GM12878 (cell line): ENCODE measurements around the gene ETV7. TPM values are rescaled to one million over a fixed set of nuclear protein-coding genes. Genes with fewer than 3 reads are reported as not detected.

Experiments
- ATAC-seq: fragments of 200-7000 bp; cut with Tn5 transposase; 3 replicates; pipeline ENCODE4 v1.9.1; 2020; ENCODE audit warnings: mild to moderate bottlenecking, moderate library complexity
- BruUV-seq: library from RNA; stranded (reverse); fragments of 400-500 nt; replicated peaks from 2 replicates; lab custom pipeline; 2021; lab: Mats Ljungman, UMichigan
- CTCF ChIA-PET: fragments of 300-600 bp; sonication (Branson Sonifier 250); formaldehyde crosslinking; extraction: SDS; loops from one replicate; lab custom pipeline; 2021; ENCODE audit warnings: inconsistent platforms; lab: Yijun Ruan, JAX
- POLR2A ChIA-PET: fragments of 350-600 bp; formaldehyde crosslinking; extraction: SDS; loops from one replicate; lab custom pipeline; 2021; ENCODE audit warnings: inconsistent platforms; lab: Charles Lee
- RAD21 ChIA-PET: fragments of 300-600 bp; sonication (Branson Sonifier 250); formaldehyde crosslinking; loops from one replicate; lab custom pipeline; 2023; ENCODE audit warnings: antibody characterized with exemption; ENCODE audit not compliant: unreplicated experiment; lab: Charles Lee
- SMC1A ChIA-PET: fragments of 300-600 bp; sonication (Branson Sonifier 250); formaldehyde crosslinking; loops from one replicate; lab custom pipeline; 2023; ENCODE audit not compliant: unreplicated experiment, uncharacterized antibody; lab: Charles Lee
- DNase-seq: peaks from one replicate; pipeline ENCODE4 v3.0.0-alpha.2; 2011; ENCODE audit warnings: low read depth, low spot score
- FAIRE-seq: peaks from 3 replicates; lab custom pipeline; 2011; peaks lifted over from hg19 to GRCh38; lab: Jason Lieb, UNC
- H2AFZ ChIP-seq: 2 replicates; pipeline ENCODE4 v1.6.0; 2011; ENCODE audit warnings: low read depth, low read length, control low read depth; ENCODE audit not compliant: control insufficient read depth
- H3K27ac ChIP-seq: 2 replicates; pipeline ENCODE4 v1.5.1; 2011; ENCODE audit warnings: control low read depth; ENCODE audit not compliant: control insufficient read depth, insufficient read depth
- H3K27me3 ChIP-seq, 2 experiments: replicated peaks in 1 of 2; 2 replicates each; pipeline versions ENCODE4 v1.6.0 to v1.6.1; 2011; ENCODE audit warnings: low read length in 1 of 2; ENCODE audit not compliant: control insufficient read depth in 2 of 2, insufficient read depth in 2 of 2
- H3K36me3 ChIP-seq, 2 experiments: 2 replicates each; pipeline ENCODE4 v1.5.1; 2011; ENCODE audit warnings: low read length in 1 of 2; ENCODE audit not compliant: control insufficient read depth in 2 of 2, insufficient read depth in 2 of 2
- H3K4me1 ChIP-seq: 2 replicates; pipeline ENCODE4 v1.6.1; 2011; ENCODE audit warnings: mild to moderate bottlenecking, low read length, moderate library complexity, mixed read lengths; ENCODE audit not compliant: control insufficient read depth, insufficient read depth
- H3K4me2 ChIP-seq: 2 replicates; pipeline ENCODE4 v1.6.0; 2011; ENCODE audit warnings: control low read depth; ENCODE audit not compliant: control insufficient read depth, insufficient read depth
- H3K4me3 ChIP-seq: fragments of 200-600 bp; sonication (generic); 2 replicates; pipeline ENCODE4 v1.5.1; 2016
- H3K79me2 ChIP-seq: 2 replicates; pipeline ENCODE4 v1.6.0; 2011; ENCODE audit warnings: low read length; ENCODE audit not compliant: control insufficient read depth, insufficient read depth
- H3K9ac ChIP-seq: 2 replicates; pipeline ENCODE4 v1.8.0; 2011; ENCODE audit warnings: low read length, control low read depth, mixed read lengths; ENCODE audit not compliant: control insufficient read depth, insufficient read depth
- H3K9me3 ChIP-seq: replicated peaks from 3 replicates; pipeline ENCODE4 v1.5.1; 2011; ENCODE audit warnings: mild to moderate bottlenecking, low read length; ENCODE audit not compliant: control insufficient read depth, insufficient read depth
- H4K20me1 ChIP-seq: 2 replicates; pipeline ENCODE4 v1.6.0; 2011; ENCODE audit not compliant: control insufficient read depth, insufficient read depth
- CHD4 ChIP-seq: fragments of 200-600 bp; sonication (generic); IDR thresholded peaks from 2 replicates; pipeline ENCODE4 v1.6.1; 2016; ENCODE audit warnings: mild to moderate bottlenecking
- EP300 ChIP-seq, 2 experiments: fragments of 150-350 bp in 1 of 2; IDR thresholded peaks; 2 replicates each; pipeline ENCODE4 v1.6.1; 2011 to 2012; ENCODE audit warnings: low read depth in 2 of 2, low read length in 2 of 2, borderline replicate concordance in 1 of 2, improper control_type of control experiment in 1 of 2, inconsistent platforms in 1 of 2; ENCODE audit not compliant: control insufficient read depth in 1 of 2
- FOS ChIP-seq: IDR thresholded peaks from 3 replicates; pipeline ENCODE4 v1.6.1; 2011; ENCODE audit warnings: borderline replicate concordance; ENCODE audit not compliant: insufficient read length; ENCODE audit errors: extremely low read depth
- KDM1A ChIP-seq: fragments of 200-600 bp; sonication (generic); IDR thresholded peaks from 2 replicates; pipeline ENCODE4 v1.6.1; 2016; ENCODE audit warnings: borderline replicate concordance
- KLF5 ChIP-seq: fragments of 450-650 bp; IDR thresholded peaks from 2 replicates; pipeline ENCODE4 v1.6.1; 2014; ENCODE audit warnings: mild to moderate bottlenecking; ENCODE audit not compliant: partially characterized antibody
- LARP7 ChIP-seq: fragments of 450-650 bp; IDR thresholded peaks from 2 replicates; pipeline ENCODE4 v1.6.1; 2017; ENCODE audit warnings: mild to moderate bottlenecking
- NFIC ChIP-seq: IDR thresholded peaks from 2 replicates; pipeline ENCODE4 v1.6.1; 2012; ENCODE audit warnings: low read depth, mild to moderate bottlenecking, inconsistent platforms, low read length, moderate library complexity
- POU2F2 ChIP-seq: IDR thresholded peaks from 3 replicates; pipeline ENCODE4 v1.6.1; 2011; ENCODE audit warnings: low read depth, mild to moderate bottlenecking, low read length, borderline replicate concordance
- REST ChIP-seq: IDR thresholded peaks from 2 replicates; pipeline ENCODE4 v1.6.1; 2012; ENCODE audit warnings: mild to moderate bottlenecking, low read depth, low read length
- SMAD5 ChIP-seq: IDR thresholded peaks from 2 replicates; pipeline ENCODE4 v1.6.1; 2016; ENCODE audit warnings: antibody characterized with exemption, low read depth
- SREBF2 ChIP-seq: IDR thresholded peaks from 2 replicates; pipeline ENCODE4 v1.6.1; 2012; ENCODE audit warnings: mild to moderate bottlenecking, low read length
- TAF1 ChIP-seq: IDR thresholded peaks from 2 replicates; pipeline ENCODE4 v1.6.1; 2011; ENCODE audit warnings: mild to moderate bottlenecking, low read depth, low read length, borderline replicate concordance
- WRNIP1 ChIP-seq: IDR thresholded peaks from 2 replicates; pipeline ENCODE4 v1.6.1; 2011; ENCODE audit warnings: low read depth, low read length, improper control_type of control experiment, borderline replicate concordance
- ZBTB11 ChIP-seq: fragments of 450-650 bp; formaldehyde crosslinking; IDR thresholded peaks from 2 replicates; pipeline ENCODE4 v1.5.0; 2022; ENCODE audit warnings: mild to moderate bottlenecking, missing genetic modification characterization
- ZNF274 ChIP-seq: IDR thresholded peaks from one replicate; pipeline ENCODE4 v1.8.0; 2011; ENCODE audit not compliant: insufficient read length, insufficient read depth
- WGBS: methylation state at CpG from one replicate; pipeline ENCODE4 v1.1.6; 2016; ENCODE audit warnings: low lambda C conversion rate; ENCODE audit not compliant: insufficient replicate concordance, insufficient coverage; ENCODE audit errors: missing lambda C conversion rate; 5-methylcytosine and 5-hydroxymethylcytosine counted together
- in situ Hi-C: fragments of 300-500 bp; cut with MboI; formaldehyde crosslinking; loops from 9 replicates; pipeline ENCODE4 v1.14.3; 2018; ENCODE audit warnings: mixed read lengths
- intact Hi-C: fragments of 100-400 bp; cut with micrococcal nuclease; formaldehyde crosslinking; loops from one replicate; pipeline ENCODE4 v1.14.2; 2022; ENCODE audit not compliant: unreplicated experiment
- polyA plus RNA-seq, 11 experiments: library from polyadenylated mRNA; depleted of rRNA in 4 of 11; unstranded in 6 of 11; stranded (reverse) in 5 of 11; fragments of >200 nt; fragmentation: Nextera tagmentation in 4 of 11; fragmentation: Illumina TruSeq in 1 of 11; extraction: Ambion mirVana in 4 of 11; extraction: Trizol in 1 of 11; gene quantifications; 1 replicate in 1 of 11; 2 replicates in 10 of 11; pipeline versions ENCODE4 v1.2.1 to v1.2.3, GENCODE V29; 2011 to 2016; ENCODE audit warnings: inconsistent platforms in 2 of 11, missing spikeins in 2 of 11, low read depth in 1 of 11
- total RNA-seq, 4 experiments: library from RNA; depleted of rRNA in 3 of 4; stranded (reverse); fragments of >200 nt in 3 of 4; fragmentation: Illumina TruSeq in 1 of 4; extraction: Trizol in 1 of 4; gene quantifications; 2 replicates each; pipeline versions ENCODE4 v1.2.1 to v1.2.3, GENCODE V29; 2013 to 2021

ETV7 gene
- total and polyA plus RNA-seq, 10 of the 15 experiments (the other 5 are each of a cell fraction or from before 2014, with no cell fraction given) = 0.04 to 1.8 (median 1.3) TPM

DNA sequence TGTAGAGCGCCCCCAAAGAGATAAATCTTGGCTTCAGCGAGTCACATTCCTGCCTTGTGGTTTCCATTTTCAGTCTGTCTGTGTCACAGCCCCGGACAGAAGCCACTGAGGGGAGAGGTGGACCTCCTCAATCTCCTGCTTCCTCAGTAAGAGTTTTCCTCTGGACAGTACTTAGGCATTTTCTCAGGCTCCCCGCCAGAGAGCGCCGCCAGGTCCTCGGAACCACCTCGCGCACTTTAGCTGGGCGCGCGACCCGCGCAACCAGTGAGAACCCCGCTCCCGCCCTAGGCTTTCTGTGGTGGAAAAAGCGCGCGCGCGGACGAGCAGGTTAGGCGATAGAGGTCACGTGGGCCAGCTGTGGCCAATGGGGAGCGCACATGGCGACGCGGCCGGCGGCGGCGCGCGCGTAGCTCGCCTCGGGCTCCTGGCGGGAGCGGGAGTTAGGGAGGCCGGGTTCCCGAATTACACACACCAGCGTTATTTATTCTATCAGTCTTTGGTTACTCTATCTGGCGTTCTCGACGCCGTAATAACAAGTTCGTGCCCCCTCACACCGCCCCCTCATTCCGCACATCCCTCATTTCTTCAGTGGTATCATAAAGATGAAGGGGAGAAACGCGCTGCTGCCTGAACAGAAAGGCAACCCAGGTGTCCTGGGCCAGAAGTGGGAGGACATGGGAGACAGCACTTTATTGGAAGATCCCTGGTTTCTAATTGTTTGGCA, 35.8 kb upstream of the ETV7 start:
- ChIA-PET POLR2A (interaction anchor here (0.6 to 1.8 kb wide), 11 partner anchors 9 to 341 kb away, joined by 3 to 10 read pairs (median 4); no protein-coding TSS in a partner anchor), RAD21 (interaction anchor here (0.7 to 2.2 kb wide), 24 partner anchors 8 to 345 kb away, joined by 3 to 16 read pairs (median 4); partner anchors contain the start of gene KCTD20), SMC1A (interaction anchor here (0.7 to 1.9 kb wide), 15 partner anchors 9 to 261 kb away, joined by 3 to 8 read pairs (median 4); no protein-coding TSS in a partner anchor), CTCF (interaction anchor here (0.6 to 3.8 kb wide), 35 partner anchors 9 to 359 kb away, joined by 3 to 24 read pairs (median 4); partner anchors contain the start of genes KCTD20 and PXT1)
- DNase-seq (peak; percentile 85), ATAC-seq (peak; percentile 98), FAIRE-seq (peak; percentile 92)
- Histone ChIP-seq H3K79me2 (no peaks in the 10 kb centered on the region), H3K4me1 (peaks cover 8% of the 10 kb centered on the region), H2AFZ (peak overlapping the region; percentile 96), H3K36me3 (no peaks in the 10 kb centered on the region), H3K9me3 (no peaks in the 10 kb centered on the region), H3K4me2 (peak overlapping the region; percentile 99), H4K20me1 (no peaks in the 10 kb centered on the region), H3K9ac (peak overlapping the region; percentile 81), H3K27ac (peak overlapping the region; percentile 82), H3K27me3 (no peaks in the 10 kb centered on the region), H3K4me3 (peak overlapping the region; percentile 69)
- BruUV-seq = no TSS peak
- WGBS = 1% methylated on average over 51 of the region's 51 CpGs
- in situ Hi-C loops (no loop called here), intact Hi-C loops (loop anchor here (1.0 to 5.0 kb wide), 5 partner anchors 18 to 336 kb away; partner anchors contain the start of gene SRSF3)
- TF ChIP-seq KLF5 = no peak
- no peak for TF ChIP-seq REST
- TF ChIP-seq ZNF274 = no peak
- TF ChIP-seq FOS = no peak
- peak; percentile 23; the same call in 1 of the 3 replicates for TF ChIP-seq POU2F2
- TF ChIP-seq KDM1A = no peak
- no peak for TF ChIP-seq CHD4
- 0 out of 2 replicates have a peak, but pooled peaks have one; percentile 64 for TF ChIP-seq SMAD5
- peak; percentile 60 for TF ChIP-seq NFIC
- TF ChIP-seq SREBF2 = no peak
- no peak for TF ChIP-seq LARP7
- TF ChIP-seq WRNIP1 = no peak
- TF ChIP-seq TAF1 = peak; percentile 50; the same call in 1 of the 2 replicates
- no peak for TF ChIP-seq EP300 (IDR thresholded peaks at IDR 0.05; ENCODE audit: borderline replicate concordance in 1 of 2, control insufficient read depth in 1 of 2, low read depth in 2 of 2, low read length in 2 of 2)
- no peak for TF ChIP-seq ZBTB11
